NCI-H226 (cell line): ENCODE results near the gene MAPK8.
"Not testable (repeated sequence)": the region's sequence is repeated elsewhere in the genome, so short reads cannot be mapped to it uniquely, and the experiment has no call there.

Experiments used
- DNase-seq: peaks from one replicate; pipeline ENCODE4 v3.0.0-alpha.2; 2015

MAPK8 gene

GRCh38 chr10:48306265-48306869 is at the start of gene MAPK8:
TSS of gene MAPK8 (plus strand) at chr10:48306677. CDS start at chr10:48401661, 94,984 bp downstream.
- peak; percentile 76 for DNase-seq

- no peak for DNase-seq
Measured at GRCh38 chr10:48257407-48257961, 49.0 kb upstream of the MAPK8 start.

- no peak for DNase-seq
Measured at GRCh38 chr10:48258105-48258504, 48.4 kb upstream of the MAPK8 start.

GRCh38 chr10:48266528-48266927 is 39.9 kb upstream of the MAPK8 start:
- DNase-seq = no peak

- DNase-seq = no peak
Measured at GRCh38 chr10:48271047-48271730, 35.3 kb upstream of the MAPK8 start.

GRCh38 chr10:48272682-48273081 is 33.8 kb upstream of the MAPK8 start:
- no peak for DNase-seq

GRCh38 chr10:48273741-48274140 is 32.7 kb upstream of the MAPK8 start:
- no peak for DNase-seq

GRCh38 chr10:48274636-48275035 is 31.8 kb upstream of the MAPK8 start, which contains the start of gene FRMPD2:
TSS of gene FRMPD2 (minus strand) at chr10:48274696. CDS start at chr10:48274567, 129 bp downstream.
- DNase-seq = no peak

- DNase-seq = no peak
Measured at GRCh38 chr10:48277093-48277492, 29.4 kb upstream of the MAPK8 start.

- DNase-seq = no peak
Measured at GRCh38 chr10:48279081-48279751, 27.3 kb upstream of the MAPK8 start.

GRCh38 chr10:48281697-48282096 is 24.8 kb upstream of the MAPK8 start:
- DNase-seq = not testable (repeated sequence)

- DNase-seq = no peak
Measured at GRCh38 chr10:48282829-48283228, 23.6 kb upstream of the MAPK8 start.

GRCh38 chr10:48284002-48284546 is 22.4 kb upstream of the MAPK8 start:
- DNase-seq = no peak

GRCh38 chr10:48284811-48285210 is 21.7 kb upstream of the MAPK8 start:
- no peak for DNase-seq

- no peak for DNase-seq
Measured at GRCh38 chr10:48285710-48286109, 20.8 kb upstream of the MAPK8 start.

GRCh38 chr10:48286356-48286755 is 20.1 kb upstream of the MAPK8 start:
- no peak for DNase-seq

GRCh38 chr10:48287417-48288391 is 18.8 kb upstream of the MAPK8 start:
- no peak for DNase-seq

GRCh38 chr10:48288661-48289060 is 17.8 kb upstream of the MAPK8 start:
- no peak for DNase-seq

- no peak for DNase-seq
Measured at GRCh38 chr10:48289501-48290238, 16.8 kb upstream of the MAPK8 start.

- DNase-seq = no peak
Measured at GRCh38 chr10:48290286-48290685, 16.2 kb upstream of the MAPK8 start.

GRCh38 chr10:48291190-48291589 is 15.3 kb upstream of the MAPK8 start:
- DNase-seq = no peak
